Breast epithelium (tissue), 4 donors: ENCODE results near the gene SCN2A. TPM values are rescaled to one million over a fixed set of nuclear protein-coding genes. Genes with fewer than 3 reads are reported as not detected.

Experiments
- DNase-seq, 2 donors: peaks; one replicate each; pipeline ENCODE4 v3.0.0-alpha.2; 2019; ENCODE audit warnings: low spot score in 2 of 2
- H3K27ac ChIP-seq, 2 donors: fragments of 200-600 bp; sonication (generic) in 1 of 2; one replicate each; pipeline ENCODE4 v1.5.1; 2016 to 2019; ENCODE audit warnings: mild to moderate bottlenecking in 1 of 2
- H3K27me3 ChIP-seq, 2 donors: fragments of 200-600 bp; sonication (generic) in 1 of 2; one replicate each; pipeline versions ENCODE4 v1.5.1 to v1.6.0; 2017 to 2019; ENCODE audit warnings: control low read depth in 1 of 2, mild to moderate bottlenecking in 1 of 2
- H3K36me3 ChIP-seq: fragments of 200-600 bp; one replicate; pipeline ENCODE4 v1.5.1; 2019
- H3K4me1 ChIP-seq, 2 donors: fragments of 200-600 bp; sonication (generic); one replicate each; pipeline ENCODE4 v1.5.1; 2016 to 2019; ENCODE audit warnings: control low read depth in 1 of 2
- H3K4me3 ChIP-seq, 3 donors: fragments of 200-600 bp; sonication (generic); 1 replicate in 2 of 3; 2 replicates in 1 of 3; pipeline ENCODE4 v1.5.1; 2016 to 2019; ENCODE audit warnings: mild to moderate bottlenecking in 3 of 3, moderate library complexity in 2 of 3
- H3K9me3 ChIP-seq, 2 donors: fragments of 200-600 bp; sonication (generic) in 1 of 2; one replicate each; pipeline ENCODE4 v1.5.1; 2016 to 2019; ENCODE audit warnings: control low read depth in 1 of 2
- POLR2A ChIP-seq: fragments of 450-650 bp; IDR thresholded peaks from one replicate; pipeline ENCODE4 v1.6.1; 2016; ENCODE audit warnings: antibody characterized with exemption, mild to moderate bottlenecking, moderate library complexity
- POLR2AphosphoS5 ChIP-seq, 3 donors: sonication (generic); formaldehyde crosslinking; IDR thresholded peaks; one replicate each; pipeline ENCODE4 v1.6.1; 2017; ENCODE audit warnings: antibody characterized with exemption in 3 of 3
- intact Hi-C: fragments of 100-400 bp; cut with DNase I; formaldehyde crosslinking; loops from one replicate; pipeline ENCODE4 v1.15.1; 2023; ENCODE audit warnings: low total_unique reads
- total RNA-seq, 3 donors: library from RNA; depleted of rRNA; stranded (reverse); fragments of >200 nt; gene quantifications; one replicate each; pipeline ENCODE4 v1.1.0, GENCODE V29; 2016
- TF ChIP-seq, protein P1 (sequence below), 3 donors: fragments of 450-650 bp; IDR thresholded peaks; one replicate each; pipeline ENCODE4 v1.5.1; 2016 to 2017; ENCODE audit warnings: antibody characterized with exemption in 3 of 3, mild to moderate bottlenecking in 3 of 3, moderate library complexity in 3 of 3

SCN2A gene
- total RNA-seq, 3 donors from 2014 or later, result 0.16 to 2.2 (median 2.0) TPM

DNA sequence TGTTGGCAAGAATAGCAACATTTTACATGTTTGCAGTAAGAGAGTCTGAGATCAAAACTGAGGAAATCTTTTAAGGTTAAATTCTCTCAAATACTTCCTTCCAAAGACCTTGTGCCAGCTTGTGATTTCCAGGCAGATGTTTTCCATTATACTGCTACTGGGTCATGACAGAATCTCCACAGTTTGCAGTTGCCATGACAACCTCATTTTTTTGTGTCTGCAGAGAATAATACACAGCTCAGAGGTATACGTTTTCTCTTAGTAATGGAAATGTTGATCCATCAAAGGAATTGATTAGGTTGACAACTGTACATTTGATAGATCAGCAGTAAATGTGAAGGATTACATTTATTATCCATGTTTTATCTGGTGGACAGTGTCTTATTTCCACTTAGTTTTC is 201.2 kb downstream of the SCN2A start:
- DNase-seq, result no peak
- Histone ChIP-seq H3K27me3 (no peaks in the 10 kb centered on the region), H3K27ac (no peak overlapping the region), H3K36me3 (no peaks in the 10 kb centered on the region), H3K4me3 (no peak overlapping the region), H3K9me3 (no peaks in the 10 kb centered on the region), H3K4me1 (no peaks in the 10 kb centered on the region)
- intact Hi-C loops, result no loop called here
- TF ChIP-seq, protein P1, sequence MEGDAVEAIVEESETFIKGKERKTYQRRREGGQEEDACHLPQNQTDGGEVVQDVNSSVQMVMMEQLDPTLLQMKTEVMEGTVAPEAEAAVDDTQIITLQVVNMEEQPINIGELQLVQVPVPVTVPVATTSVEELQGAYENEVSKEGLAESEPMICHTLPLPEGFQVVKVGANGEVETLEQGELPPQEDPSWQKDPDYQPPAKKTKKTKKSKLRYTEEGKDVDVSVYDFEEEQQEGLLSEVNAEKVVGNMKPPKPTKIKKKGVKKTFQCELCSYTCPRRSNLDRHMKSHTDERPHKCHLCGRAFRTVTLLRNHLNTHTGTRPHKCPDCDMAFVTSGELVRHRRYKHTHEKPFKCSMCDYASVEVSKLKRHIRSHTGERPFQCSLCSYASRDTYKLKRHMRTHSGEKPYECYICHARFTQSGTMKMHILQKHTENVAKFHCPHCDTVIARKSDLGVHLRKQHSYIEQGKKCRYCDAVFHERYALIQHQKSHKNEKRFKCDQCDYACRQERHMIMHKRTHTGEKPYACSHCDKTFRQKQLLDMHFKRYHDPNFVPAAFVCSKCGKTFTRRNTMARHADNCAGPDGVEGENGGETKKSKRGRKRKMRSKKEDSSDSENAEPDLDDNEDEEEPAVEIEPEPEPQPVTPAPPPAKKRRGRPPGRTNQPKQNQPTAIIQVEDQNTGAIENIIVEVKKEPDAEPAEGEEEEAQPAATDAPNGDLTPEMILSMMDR (IDR thresholded peaks at IDR 0.05), result no peak
- TF ChIP-seq POLR2AphosphoS5 (IDR thresholded peaks at IDR 0.05), result no peak
- TF ChIP-seq POLR2A, result no peak

Other genes with a start within 250 kb of the SCN2A start
- 1 to 10 TPM in 2 of 3 donors, under 1 TPM in 1; 0.64 to 5.3 (median 1.6) TPM for gene SCN3A, start 35.4 kb upstream of the SCN2A start, total RNA-seq
- 1 to 10 TPM; 1.4 to 10.0 (median 2.0) TPM for gene CSRNP3, start 230.3 kb downstream of the SCN2A start, total RNA-seq